ENCODE measurements around the gene TBC1D9B. TPM values are rescaled to one million over a fixed set of nuclear protein-coding genes. Genes with fewer than 3 reads are reported as not detected.

TBC1D9B gene
- total and polyA plus RNA-seq, 2 of the 13 experiments (the other 11 are each of a cell fraction or from before 2014, with no cell fraction given): 35.0 to 50.0 TPM

DNA sequence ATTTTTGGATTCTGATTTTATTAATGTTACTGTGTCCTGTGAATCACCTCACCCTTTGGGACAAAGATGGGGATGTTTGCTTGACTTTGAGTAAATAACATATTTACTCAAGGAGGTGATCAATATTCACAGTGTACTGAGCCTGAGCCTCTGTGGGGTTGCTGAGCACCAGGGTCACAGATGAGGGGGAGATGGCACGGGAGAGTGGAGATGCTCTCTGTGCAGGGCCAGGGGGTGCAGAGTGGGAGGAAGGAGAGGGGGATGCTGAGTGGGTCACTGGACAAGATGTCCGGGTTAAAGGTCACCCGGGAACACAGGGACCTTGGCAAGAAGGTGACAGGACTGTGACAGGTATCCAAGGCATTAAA is 83.0 kb downstream of the TBC1D9B start (continued):
- TF ChIP-seq, protein P1, sequence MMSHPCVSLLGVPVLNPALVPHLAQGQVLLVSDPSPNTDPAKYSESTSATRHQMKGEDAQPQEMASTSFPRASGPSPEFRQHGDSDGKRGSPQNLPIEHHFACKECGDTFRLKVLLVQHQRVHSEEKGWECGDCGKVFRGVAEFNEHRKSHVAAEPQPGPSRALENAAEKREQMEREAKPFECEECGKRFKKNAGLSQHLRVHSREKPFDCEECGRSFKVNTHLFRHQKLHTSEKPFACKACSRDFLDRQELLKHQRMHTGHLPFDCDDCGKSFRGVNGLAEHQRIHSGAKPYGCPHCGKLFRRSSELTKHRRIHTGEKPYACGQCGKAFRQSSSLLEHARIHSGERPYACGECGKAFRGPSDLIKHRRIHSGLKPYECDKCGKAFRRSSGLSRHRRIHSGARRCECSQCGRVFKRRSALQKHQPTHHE (CRISPR knock-in tag; IDR thresholded peaks at IDR 0.05; ENCODE audit: borderline replicate concordance): no peak
- TF ChIP-seq, protein P2, sequence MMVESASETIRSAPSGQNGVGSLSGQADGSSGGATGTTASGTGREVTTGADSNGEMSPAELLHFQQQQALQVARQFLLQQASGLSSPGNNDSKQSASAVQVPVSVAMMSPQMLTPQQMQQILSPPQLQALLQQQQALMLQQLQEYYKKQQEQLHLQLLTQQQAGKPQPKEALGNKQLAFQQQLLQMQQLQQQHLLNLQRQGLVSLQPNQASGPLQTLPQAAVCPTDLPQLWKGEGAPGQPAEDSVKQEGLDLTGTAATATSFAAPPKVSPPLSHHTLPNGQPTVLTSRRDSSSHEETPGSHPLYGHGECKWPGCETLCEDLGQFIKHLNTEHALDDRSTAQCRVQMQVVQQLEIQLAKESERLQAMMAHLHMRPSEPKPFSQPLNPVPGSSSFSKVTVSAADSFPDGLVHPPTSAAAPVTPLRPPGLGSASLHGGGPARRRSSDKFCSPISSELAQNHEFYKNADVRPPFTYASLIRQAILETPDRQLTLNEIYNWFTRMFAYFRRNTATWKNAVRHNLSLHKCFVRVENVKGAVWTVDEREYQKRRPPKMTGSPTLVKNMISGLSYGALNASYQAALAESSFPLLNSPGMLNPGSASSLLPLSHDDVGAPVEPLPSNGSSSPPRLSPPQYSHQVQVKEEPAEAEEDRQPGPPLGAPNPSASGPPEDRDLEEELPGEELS (CRISPR knock-in tag; IDR thresholded peaks at IDR 0.05): peak; percentile 74
- TF ChIP-seq THAP11 (CRISPR knock-in tag; IDR thresholded peaks at IDR 0.05) (0 out of 2 replicates have a peak, but pooled peaks have one; percentile 16), KDM5B (CRISPR knock-in tag; IDR thresholded peaks at IDR 0.05; ENCODE audit: borderline replicate concordance) (no peak), RAD21 (CRISPR knock-in tag; IDR thresholded peaks at IDR 0.05) (peak; percentile 25; the same call in 1 of the 2 replicates), HDAC2 (CRISPR knock-in tag; IDR thresholded peaks at IDR 0.05) (peak; percentile 45; the same call in 1 of the 2 replicates), CBX1 (IDR thresholded peaks at IDR 0.05; ENCODE audit: low read depth) (no peak), PCBP2 (optimal IDR thresholded peaks at IDR 0.05; ENCODE audit: low read depth, low read length, poor library complexity, severe bottlenecking) (no peak), ZFAT (CRISPR knock-in tag; conservative IDR thresholded peaks at IDR 0.05) (no peak), ZNF510 (CRISPR knock-in tag; IDR thresholded peaks at IDR 0.05; ENCODE audit: low read depth) (no peak), MED1 (CRISPR knock-in tag; IDR thresholded peaks at IDR 0.05) (0 out of 2 replicates have a peak, but pooled peaks have one; percentile 25)
- TF ChIP-seq, protein P3, sequence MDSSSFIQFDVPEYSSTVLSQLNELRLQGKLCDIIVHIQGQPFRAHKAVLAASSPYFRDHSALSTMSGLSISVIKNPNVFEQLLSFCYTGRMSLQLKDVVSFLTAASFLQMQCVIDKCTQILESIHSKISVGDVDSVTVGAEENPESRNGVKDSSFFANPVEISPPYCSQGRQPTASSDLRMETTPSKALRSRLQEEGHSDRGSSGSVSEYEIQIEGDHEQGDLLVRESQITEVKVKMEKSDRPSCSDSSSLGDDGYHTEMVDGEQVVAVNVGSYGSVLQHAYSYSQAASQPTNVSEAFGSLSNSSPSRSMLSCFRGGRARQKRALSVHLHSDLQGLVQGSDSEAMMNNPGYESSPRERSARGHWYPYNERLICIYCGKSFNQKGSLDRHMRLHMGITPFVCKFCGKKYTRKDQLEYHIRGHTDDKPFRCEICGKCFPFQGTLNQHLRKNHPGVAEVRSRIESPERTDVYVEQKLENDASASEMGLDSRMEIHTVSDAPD (CRISPR knock-in tag; IDR thresholded peaks at IDR 0.05): no peak
- TF ChIP-seq, protein P4, sequence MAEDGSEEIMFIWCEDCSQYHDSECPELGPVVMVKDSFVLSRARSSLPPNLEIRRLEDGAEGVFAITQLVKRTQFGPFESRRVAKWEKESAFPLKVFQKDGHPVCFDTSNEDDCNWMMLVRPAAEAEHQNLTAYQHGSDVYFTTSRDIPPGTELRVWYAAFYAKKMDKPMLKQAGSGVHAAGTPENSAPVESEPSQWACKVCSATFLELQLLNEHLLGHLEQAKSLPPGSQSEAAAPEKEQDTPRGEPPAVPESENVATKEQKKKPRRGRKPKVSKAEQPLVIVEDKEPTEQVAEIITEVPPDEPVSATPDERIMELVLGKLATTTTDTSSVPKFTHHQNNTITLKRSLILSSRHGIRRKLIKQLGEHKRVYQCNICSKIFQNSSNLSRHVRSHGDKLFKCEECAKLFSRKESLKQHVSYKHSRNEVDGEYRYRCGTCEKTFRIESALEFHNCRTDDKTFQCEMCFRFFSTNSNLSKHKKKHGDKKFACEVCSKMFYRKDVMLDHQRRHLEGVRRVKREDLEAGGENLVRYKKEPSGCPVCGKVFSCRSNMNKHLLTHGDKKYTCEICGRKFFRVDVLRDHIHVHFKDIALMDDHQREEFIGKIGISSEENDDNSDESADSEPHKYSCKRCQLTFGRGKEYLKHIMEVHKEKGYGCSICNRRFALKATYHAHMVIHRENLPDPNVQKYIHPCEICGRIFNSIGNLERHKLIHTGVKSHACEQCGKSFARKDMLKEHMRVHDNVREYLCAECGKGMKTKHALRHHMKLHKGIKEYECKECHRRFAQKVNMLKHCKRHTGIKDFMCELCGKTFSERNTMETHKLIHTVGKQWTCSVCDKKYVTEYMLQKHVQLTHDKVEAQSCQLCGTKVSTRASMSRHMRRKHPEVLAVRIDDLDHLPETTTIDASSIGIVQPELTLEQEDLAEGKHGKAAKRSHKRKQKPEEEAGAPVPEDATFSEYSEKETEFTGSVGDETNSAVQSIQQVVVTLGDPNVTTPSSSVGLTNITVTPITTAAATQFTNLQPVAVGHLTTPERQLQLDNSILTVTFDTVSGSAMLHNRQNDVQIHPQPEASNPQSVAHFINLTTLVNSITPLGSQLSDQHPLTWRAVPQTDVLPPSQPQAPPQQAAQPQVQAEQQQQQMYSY (CRISPR knock-in tag; IDR thresholded peaks at IDR 0.05): no peak
- TF ChIP-seq, protein P5, sequence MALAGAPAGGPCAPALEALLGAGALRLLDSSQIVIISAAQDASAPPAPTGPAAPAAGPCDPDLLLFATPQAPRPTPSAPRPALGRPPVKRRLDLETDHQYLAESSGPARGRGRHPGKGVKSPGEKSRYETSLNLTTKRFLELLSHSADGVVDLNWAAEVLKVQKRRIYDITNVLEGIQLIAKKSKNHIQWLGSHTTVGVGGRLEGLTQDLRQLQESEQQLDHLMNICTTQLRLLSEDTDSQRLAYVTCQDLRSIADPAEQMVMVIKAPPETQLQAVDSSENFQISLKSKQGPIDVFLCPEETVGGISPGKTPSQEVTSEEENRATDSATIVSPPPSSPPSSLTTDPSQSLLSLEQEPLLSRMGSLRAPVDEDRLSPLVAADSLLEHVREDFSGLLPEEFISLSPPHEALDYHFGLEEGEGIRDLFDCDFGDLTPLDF (CRISPR knock-in tag; IDR thresholded peaks at IDR 0.05): no peak
- TF ChIP-seq, protein P6, sequence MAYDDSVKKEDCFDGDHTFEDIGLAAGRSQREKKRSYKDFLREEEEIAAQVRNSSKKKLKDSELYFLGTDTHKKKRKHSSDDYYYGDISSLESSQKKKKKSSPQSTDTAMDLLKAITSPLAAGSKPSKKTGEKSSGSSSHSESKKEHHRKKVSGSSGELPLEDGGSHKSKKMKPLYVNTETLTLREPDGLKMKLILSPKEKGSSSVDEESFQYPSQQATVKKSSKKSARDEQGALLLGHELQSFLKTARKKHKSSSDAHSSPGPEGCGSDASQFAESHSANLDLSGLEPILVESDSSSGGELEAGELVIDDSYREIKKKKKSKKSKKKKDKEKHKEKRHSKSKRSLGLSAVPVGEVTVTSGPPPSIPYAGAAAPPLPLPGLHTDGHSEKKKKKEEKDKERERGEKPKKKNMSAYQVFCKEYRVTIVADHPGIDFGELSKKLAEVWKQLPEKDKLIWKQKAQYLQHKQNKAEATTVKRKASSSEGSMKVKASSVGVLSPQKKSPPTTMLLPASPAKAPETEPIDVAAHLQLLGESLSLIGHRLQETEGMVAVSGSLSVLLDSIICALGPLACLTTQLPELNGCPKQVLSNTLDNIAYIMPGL (CRISPR knock-in tag; IDR thresholded peaks at IDR 0.05; ENCODE audit: borderline replicate concordance in 1 of 2, low read depth in 1 of 2): no peak

Measured in HepG2 (cell line).